NCI-H2107 (cell line): Measurements from ENCODE around the gene CLTRN.
"Not testable (repeated sequence)": the region's sequence is repeated elsewhere in the genome, so short reads cannot be mapped to it uniquely, and the experiment has no call there.

Source experiments
- DNase-seq: peaks from one replicate; lab custom pipeline; 2025; lab: John Stamatoyannopoulos, UW

The CLTRN gene

DNA sequence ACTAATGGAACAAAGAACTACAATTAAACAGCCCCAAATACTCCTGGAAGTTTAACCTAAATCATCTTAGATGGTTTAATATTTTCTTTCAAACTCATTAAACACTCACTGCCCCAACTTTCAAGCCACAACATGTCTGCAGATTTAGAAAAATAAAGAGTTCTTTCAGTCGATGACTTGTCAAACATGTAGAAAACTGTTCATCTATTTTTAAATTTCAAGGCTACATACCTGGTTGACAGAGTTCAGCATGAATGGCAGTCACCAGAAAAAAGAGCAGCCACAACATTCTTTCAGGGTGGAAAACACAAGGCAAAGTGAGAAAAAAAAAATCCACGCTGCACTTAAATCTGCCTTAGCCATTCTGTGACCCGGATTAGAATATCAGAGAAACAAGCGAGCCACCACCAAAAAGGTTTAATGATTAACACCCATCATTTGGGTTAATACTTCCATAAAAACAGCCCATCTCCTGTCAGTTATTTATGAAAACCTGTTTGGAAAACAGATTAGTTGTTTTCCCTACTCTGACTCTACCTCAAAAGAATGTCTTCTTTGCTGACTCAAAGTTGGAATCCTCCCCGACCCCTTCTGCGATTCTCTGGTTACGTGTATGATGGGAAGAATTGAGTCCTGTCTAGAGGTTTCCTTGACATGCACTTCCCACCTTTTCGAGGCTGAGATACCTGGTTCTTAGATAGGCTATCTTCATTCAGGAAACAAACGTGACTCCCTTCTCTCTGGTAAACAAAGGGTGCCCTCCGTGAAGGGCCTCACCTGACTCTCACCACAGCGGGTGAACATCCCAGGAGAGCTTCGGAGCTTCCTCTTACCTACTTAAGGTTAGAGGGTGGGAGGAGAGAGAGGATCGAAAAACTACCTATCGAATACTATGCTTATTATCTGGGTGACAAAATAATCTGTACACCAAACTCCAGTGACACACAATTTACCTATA is at the start of gene CLTRN:
Gene CLTRN, minus strand, starts transcription at position 319 of the 958 bp plus-strand sequence. Its CDS starts 30 bp downstream, at position 289.
- DNase-seq = no peak

- DNase-seq = not testable (repeated sequence)
Observed at GRCh38 chrX:15704273-15704672, 39.7 kb upstream of the CLTRN start.

GRCh38 chrX:15703809-15704208 is 39.2 kb upstream of the CLTRN start:
- not testable (repeated sequence) for DNase-seq

GRCh38 chrX:15702488-15703371 is 38.1 kb upstream of the CLTRN start:
- DNase-seq = no peak

DNA sequence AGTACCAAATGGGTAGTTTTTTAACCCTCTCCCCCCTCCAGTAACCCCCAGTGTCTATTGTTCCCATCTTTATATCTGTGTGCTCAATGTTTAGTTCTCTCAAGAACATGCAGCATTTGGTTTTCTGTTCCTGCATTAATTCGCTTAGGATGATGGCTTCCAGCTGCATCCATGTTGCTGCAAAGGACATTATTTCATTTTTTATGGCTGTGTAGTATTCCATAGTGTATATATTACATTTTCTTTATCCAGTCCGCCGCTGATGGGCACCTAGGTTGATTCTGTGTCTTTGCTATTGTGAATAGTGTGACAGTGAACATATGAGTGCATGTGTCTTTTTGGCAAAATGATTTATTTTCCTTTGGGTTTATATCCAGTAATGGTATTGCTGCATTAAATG is 31.9 kb upstream of the CLTRN start:
- no peak for DNase-seq

DNA sequence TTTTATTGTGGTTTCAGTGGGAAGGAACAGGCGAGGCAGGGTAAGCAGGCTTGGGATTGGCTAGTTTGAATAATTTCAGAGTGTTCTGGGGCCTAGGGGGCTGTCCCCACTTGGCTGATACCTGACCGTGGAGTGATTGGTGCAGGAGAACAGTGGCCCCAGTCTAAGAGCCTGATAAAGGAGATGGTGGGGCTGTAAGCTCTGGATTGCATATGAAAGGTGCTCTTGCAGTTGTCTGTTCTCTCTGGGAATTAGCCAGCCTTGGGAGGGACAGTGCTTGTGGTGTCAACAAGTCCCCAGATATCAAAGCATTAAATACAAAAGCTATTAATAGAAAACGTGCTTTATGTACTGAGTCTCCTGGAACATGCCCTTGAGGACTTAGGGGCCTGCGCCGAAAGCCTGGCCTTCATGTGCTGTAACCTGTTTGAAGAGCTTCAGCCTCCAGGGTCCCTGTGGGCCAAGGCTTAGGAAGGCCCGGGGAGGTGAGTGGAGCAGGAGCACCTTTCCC is 30.4 kb upstream of the CLTRN start:
- DNase-seq = no peak

GRCh38 chrX:15686818-15687685 is 22.4 kb upstream of the CLTRN start:
- peak; percentile 37 for DNase-seq

GRCh38 chrX:15683193-15683592 is 18.6 kb upstream of the CLTRN start:
- no peak for DNase-seq

- DNase-seq = no peak
Observed at GRCh38 chrX:15681433-15681832, 16.8 kb upstream of the CLTRN start.

DNA sequence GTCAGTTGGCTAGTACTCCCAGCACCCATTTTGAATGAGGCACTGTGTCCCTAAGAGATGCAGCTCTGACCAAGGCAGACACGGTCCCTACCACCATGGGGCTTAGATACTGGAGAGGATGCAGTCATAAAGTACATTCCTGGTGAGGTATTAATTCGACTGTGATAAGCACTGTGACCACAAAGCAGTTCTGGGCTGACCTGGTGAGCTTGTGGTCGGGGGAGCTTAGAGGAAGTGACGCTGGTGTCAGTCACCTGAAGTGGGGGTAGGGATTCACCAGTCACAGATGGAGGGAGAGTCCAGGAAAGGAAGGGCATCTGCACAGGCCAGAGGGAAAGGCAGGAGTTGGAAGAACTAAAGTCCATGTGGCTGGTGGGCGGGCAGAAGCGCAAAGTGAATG is 15.8 kb upstream of the CLTRN start:
- no peak for DNase-seq

GRCh38 chrX:15679246-15679645 is 14.6 kb upstream of the CLTRN start:
- DNase-seq = no peak

DNA sequence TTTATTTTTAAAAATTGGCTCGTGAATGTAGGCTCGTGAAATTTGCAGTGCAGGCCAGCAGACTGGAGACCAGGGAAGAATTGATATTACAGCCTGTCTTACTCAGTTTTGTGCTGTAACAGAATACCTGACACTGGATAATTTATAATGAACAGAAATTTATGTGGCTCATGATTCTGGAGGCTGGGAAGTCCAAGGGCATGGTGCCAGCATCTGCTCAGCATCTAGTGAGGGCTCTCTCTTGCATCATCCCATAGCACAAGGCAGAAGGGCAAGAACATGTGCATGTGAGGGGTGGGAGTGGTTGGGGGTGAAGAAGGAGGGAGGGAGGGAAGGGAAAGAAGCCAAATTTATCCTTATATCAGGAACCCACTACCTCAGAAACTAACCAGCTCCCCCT is 13.7 kb upstream of the CLTRN start:
- no peak for DNase-seq

GRCh38 chrX:15676886-15677285 is 12.3 kb upstream of the CLTRN start:
- DNase-seq = no peak

DNA sequence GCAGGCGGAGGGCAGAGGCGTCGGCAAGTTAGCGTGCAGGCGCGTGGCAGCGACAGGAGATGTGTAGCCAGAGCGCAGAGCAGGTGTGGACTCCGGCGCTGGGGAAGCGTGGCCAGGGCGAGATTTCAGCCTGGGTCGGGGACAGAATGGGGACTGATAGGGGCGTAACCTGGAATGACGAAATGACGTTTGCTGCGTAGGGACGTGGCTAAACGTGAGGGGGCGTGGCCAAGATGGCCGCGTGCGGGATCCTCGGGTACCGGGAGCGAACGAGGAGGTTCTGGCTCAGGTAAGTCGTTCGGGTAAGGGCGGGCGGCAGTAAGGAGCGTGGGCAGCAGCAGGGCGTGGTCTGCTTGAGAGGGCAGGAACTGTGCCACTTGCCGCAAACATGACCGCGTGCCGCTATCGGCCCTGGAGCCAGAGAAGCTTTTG is 10.9 kb upstream of the CLTRN start:
- DNase-seq = peak; percentile 66

- peak; percentile 76 for DNase-seq
Observed at GRCh38 chrX:15674841-15675489, 10.4 kb upstream of the CLTRN start.

DNA sequence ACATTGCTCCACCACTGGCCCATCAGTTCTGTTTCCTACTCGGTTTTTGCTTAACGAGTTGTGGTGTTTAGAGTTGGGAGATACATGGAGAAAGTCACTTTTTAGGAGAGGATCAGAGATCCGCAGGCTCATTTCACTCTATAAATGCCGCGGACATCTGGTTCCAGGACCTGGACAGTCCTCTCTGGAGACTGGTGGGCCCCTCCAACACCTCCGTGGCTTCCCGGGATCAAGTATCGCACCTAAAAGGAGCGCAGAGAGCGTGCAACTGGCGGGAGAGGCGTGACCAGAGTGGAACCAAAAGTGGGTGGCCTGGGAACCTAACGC is 9.9 kb upstream of the CLTRN start:
- no peak for DNase-seq

GRCh38 chrX:15673970-15674369 is 9.4 kb upstream of the CLTRN start:
- DNase-seq = no peak

- DNase-seq = no peak
Observed at GRCh38 chrX:15672881-15673280, 8.3 kb upstream of the CLTRN start.

GRCh38 chrX:15663439-15663838 is 1.2 kb downstream of the CLTRN start:
- DNase-seq = no peak

- not testable (repeated sequence) for DNase-seq
Observed at GRCh38 chrX:15654804-15655203, 9.8 kb downstream of the CLTRN start.

GRCh38 chrX:15653961-15654360 is 10.6 kb downstream of the CLTRN start:
- no peak for DNase-seq
